Fibroblast of villous mesenchyme (primary cell): ENCODE measurements around the gene MRPL23. TPM values are rescaled to one million over a fixed set of nuclear protein-coding genes. Genes with fewer than 3 reads are reported as not detected.

ENCODE experiments used
- DNase-seq: peaks from one replicate; pipeline ENCODE4 v3.0.0-alpha.2; 2010; ENCODE audit warnings: low read depth
- H3K4me3 ChIP-seq: 2 replicates; pipeline ENCODE4 v1.5.1; 2011; ENCODE audit warnings: low read depth, mild to moderate bottlenecking, low read length
- total RNA-seq: library from RNA; depleted of rRNA; stranded (reverse); fragments of >200 nt; gene quantifications from 2 replicates; pipeline ENCODE4 v1.2.3, GENCODE V29; 2012
- TF ChIP-seq, protein P1 (sequence below): IDR thresholded peaks from 2 replicates; pipeline ENCODE4 v1.5.1; 2012; ENCODE audit warnings: low read depth, mild to moderate bottlenecking, low read length; ENCODE audit not compliant: insufficient read depth

The MRPL23 gene
- total RNA-seq, 1 donor, result 107 TPM

DNA sequence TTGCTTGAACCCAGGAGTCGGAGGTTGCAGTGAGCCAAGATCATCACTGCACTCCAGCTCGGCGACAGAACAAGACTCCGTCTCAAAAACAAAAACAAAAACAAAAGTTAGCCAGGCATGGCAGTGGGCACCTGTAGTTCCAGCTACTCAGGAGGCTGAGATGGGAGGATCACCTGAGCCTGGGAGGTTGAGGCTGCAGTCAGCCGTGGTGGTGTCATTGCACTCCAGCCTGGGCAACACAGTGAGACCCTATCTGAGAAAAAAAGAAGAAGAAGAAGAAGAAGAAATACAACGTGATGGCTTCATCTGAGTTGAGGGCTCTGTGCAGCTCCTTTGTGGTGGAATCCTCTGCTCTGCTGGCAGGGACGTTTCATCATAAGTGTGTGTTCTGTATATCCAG, 37.6 kb upstream of the MRPL23 start:
- H3K4me3 ChIP-seq, result no peak overlapping the region
- no peak for DNase-seq
- TF ChIP-seq, protein P1, sequence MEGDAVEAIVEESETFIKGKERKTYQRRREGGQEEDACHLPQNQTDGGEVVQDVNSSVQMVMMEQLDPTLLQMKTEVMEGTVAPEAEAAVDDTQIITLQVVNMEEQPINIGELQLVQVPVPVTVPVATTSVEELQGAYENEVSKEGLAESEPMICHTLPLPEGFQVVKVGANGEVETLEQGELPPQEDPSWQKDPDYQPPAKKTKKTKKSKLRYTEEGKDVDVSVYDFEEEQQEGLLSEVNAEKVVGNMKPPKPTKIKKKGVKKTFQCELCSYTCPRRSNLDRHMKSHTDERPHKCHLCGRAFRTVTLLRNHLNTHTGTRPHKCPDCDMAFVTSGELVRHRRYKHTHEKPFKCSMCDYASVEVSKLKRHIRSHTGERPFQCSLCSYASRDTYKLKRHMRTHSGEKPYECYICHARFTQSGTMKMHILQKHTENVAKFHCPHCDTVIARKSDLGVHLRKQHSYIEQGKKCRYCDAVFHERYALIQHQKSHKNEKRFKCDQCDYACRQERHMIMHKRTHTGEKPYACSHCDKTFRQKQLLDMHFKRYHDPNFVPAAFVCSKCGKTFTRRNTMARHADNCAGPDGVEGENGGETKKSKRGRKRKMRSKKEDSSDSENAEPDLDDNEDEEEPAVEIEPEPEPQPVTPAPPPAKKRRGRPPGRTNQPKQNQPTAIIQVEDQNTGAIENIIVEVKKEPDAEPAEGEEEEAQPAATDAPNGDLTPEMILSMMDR, result no peak

DNA sequence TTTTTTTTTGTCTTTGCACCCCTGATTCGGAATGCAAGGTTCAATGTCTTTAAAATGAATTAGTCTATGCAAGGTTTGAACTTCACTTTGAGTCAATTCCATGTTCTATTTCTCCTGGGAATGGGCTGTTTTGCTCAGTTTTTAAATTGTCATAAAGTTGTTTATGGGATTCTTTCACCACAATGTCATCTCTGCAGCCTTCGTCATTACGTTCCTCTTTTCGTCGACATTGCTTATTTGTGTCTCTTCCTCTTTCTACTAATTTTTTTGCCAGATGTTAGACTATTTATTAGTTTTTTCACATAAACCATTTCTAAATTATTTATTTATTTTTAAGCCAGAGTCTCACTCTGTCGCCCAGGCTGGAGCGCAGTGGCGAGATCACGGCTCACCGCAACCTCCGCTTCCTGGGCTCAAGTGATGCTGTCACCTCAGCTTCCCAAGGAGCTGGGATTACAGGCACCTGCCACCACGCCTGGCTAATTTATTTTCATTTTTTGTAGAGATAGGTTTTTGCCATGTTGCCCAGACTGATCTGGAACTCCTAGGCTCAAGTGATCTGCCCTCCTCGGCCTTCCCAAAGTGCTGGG, 34.7 kb upstream of the MRPL23 start:
- H3K4me3 ChIP-seq, result no peak overlapping the region
- DNase-seq, result peak; percentile 12
- TF ChIP-seq, protein P1, result no peak

DNA sequence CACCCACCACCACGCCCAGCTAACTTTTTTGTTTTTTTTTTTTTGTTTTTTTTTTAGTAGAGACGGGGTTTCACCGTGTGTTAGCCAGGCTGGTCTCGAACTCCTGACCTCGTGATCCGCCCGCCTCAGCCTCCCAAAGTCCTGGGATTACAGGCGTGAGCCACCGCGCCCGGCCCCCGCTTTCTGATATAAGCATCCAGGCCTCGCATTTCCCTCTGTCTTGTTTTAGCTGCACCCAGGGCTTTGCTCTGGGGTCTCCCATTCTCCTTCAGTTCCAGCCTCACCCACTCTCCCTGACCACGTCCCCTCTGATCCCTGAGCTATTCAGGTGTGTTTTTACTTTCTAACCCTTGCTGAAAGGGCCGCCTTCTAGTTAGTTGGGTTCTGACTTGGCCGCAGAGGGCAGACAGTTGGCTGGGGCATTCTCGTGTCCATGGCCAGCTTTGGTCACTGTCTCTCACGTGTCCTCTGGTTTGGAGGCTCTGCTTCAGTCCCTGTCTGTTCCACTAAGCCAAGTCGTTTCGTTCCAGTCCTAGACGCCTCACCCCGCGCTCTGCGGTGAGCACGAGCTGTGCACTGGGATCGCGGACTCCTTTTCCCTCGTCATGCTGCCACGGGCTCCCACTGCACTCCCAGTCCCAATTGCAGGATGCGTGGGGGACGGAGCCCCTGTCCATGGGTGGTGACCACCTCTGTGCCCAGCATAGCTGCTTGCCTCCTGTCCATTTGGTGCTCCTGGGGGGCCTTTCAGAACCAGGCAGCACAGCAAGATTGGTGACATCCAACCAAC, 33.7 kb upstream of the MRPL23 start:
- DNase-seq, result no peak
- no peak overlapping the region for H3K4me3 ChIP-seq
- TF ChIP-seq, protein P1, result no peak

DNA sequence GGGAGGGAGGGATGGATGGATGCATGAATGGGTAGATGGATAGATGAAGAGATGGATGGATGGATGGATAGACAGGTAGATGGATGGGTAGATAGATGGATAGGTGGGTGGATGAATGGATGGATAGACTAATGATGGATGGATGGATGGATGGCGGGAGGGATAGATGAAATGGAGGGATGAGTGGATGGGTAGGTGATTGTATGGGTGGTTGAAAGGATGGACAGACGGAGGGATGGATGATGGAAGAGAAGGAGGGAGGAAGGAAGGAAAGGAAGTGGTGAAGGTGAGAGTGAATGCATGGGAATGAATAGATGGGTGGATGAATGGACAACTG, 31.4 kb upstream of the MRPL23 start:
- DNase-seq, result no peak
- TF ChIP-seq, protein P1, result no peak
- no peak overlapping the region for H3K4me3 ChIP-seq

DNA sequence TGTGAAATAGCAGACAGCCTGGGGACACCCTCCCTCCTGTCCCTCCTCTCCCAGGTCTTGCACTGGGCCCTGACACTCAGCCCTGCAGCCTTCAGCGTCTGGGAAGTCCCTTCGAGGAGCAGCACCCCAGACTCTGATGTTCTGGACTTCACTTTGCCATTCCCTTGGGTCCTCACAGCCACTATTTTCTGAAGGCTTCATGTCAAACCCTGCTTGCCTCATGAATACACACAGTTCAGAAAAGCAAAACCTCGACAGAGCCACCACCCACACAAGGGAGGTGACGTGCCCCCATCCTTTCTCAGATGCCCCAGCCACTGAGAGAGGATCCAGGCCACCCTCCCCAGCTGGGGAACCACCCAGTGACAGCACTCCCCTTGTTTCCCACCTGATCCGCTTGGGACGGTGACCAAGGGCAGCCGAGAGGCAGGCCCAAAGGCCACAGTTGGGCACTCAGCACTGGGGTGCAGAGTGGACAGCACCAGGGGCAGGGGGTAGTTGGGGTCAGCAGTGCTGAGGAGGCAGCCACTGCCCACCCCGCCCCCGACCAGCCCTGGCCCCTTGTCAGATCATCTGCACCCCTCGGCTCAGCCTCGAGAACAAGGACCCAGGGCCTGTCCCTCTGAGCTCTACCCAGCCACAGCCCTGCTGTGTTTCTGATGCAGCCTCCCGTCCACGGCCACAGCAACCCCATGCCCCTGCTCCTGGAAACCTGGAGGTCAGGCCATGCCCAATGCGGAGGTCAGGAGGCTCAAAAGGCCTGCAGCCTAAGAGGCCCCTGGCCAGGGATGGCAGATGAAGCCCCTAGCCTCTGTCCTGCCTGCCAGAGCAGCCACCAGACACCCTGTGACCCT, 30.8 kb upstream of the MRPL23 start:
- no peak for DNase-seq
- TF ChIP-seq, protein P1, result no peak
- H3K4me3 ChIP-seq, result no peak overlapping the region

DNA sequence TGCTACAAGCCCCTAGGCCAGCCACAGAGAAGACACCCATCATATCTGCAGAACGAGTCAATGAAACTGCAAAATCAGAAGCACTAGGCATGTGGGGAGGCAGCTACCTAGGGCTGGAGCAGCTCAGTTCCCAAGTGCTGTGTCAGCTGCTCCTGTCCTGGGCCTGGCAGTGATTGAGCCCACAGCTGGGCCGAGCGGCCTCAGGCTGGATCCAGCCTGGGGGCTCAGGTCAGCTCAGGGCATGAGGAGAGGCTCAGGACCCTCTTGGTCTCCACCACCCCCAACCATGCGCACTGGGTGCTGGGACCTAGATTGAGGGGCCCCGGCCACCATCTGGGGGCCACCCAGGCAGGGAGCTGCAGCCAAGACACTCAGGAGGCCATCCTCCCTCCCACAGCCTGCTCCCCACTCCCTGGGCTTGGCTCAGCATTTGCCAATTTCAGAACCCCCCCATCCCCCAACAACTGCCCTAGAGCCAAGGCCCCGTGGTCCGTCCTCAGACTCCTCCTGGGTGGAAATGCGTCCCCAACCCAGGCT, 30.1 kb upstream of the MRPL23 start:
- TF ChIP-seq, protein P1, result no peak
- H3K4me3 ChIP-seq, result no peak overlapping the region
- no peak for DNase-seq
